ENCODE results near the gene MSRB1. TPM values are rescaled to one million over a fixed set of nuclear protein-coding genes. Genes with fewer than 3 reads are reported as not detected.

The MSRB1 gene
- total RNA-seq, 1 experiment from 2014 or later: 25.7 TPM

DNA sequence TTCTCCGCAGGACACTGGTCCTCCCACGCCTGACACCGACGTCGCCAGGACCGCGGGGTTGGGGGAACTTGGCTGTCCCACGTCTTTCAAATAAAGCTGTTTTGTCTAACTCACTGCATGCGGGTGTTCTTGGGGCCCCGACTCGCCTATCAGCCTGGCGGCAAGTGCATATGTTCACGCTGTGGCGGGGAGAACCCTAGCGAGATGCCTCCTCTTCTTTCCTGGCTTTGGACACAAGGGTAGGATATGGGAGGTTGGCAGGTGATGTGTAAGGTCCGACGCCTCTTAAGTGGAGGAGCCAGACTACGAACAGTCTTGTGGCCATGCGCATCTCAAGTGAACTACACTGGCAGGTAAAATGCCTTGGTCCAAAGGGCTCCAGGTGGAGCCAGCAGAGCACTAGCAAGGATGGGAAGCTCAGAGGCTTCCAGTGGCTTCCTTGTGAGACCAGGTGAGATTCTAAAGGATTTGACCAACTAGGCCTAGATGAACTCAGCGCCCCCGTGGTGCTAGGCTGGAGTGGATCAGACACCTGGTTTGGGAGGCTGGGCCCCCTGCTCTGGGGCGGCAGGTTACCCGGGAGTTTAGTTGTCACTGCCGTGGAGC is 22.5 kb upstream of the MSRB1 start:
- H3K4me3 ChIP-seq (ENCODE audit: low read length): peak overlapping the region; percentile 96
- H3K4me1 ChIP-seq (ENCODE audit: insufficient read depth, low read length): peaks cover 9% of the 10 kb centered on the region; the same call in 1 of the 2 replicates
- BruUV-seq (replicated peaks): TSS peak; percentile 68
- H3K9ac ChIP-seq (ENCODE audit: low read length): peak overlapping the region; percentile 99
- ATAC-seq (no peak), DNase-seq (no peak)
- peaks cover 22% of the 10 kb centered on the region for H3K36me3 ChIP-seq (ENCODE audit: low read depth, low read length)
- peak overlapping the region; percentile 70 for H2AFZ ChIP-seq (ENCODE audit: low read length)
- no peaks in the 10 kb centered on the region for H3K9me3 ChIP-seq (ENCODE audit: low read length)
- H3K27me3 ChIP-seq (ENCODE audit: low read length): no peaks in the 10 kb centered on the region
- TF ChIP-seq EZH2phosphoT487 (IDR thresholded peaks at IDR 0.05; ENCODE audit: borderline replicate concordance, low read length) (no peak), EZH2 (IDR thresholded peaks at IDR 0.05; ENCODE audit: low read length, unreplicated experiment) (no peak)
- TF ChIP-seq, protein P1, sequence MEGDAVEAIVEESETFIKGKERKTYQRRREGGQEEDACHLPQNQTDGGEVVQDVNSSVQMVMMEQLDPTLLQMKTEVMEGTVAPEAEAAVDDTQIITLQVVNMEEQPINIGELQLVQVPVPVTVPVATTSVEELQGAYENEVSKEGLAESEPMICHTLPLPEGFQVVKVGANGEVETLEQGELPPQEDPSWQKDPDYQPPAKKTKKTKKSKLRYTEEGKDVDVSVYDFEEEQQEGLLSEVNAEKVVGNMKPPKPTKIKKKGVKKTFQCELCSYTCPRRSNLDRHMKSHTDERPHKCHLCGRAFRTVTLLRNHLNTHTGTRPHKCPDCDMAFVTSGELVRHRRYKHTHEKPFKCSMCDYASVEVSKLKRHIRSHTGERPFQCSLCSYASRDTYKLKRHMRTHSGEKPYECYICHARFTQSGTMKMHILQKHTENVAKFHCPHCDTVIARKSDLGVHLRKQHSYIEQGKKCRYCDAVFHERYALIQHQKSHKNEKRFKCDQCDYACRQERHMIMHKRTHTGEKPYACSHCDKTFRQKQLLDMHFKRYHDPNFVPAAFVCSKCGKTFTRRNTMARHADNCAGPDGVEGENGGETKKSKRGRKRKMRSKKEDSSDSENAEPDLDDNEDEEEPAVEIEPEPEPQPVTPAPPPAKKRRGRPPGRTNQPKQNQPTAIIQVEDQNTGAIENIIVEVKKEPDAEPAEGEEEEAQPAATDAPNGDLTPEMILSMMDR (conservative IDR thresholded peaks at IDR 0.05; ENCODE audit: low read depth, low read length): no peak
- peak overlapping the region; percentile 47 for H3K27ac ChIP-seq (ENCODE audit: low read length)
- H3K4me2 ChIP-seq (ENCODE audit: low read length): peak overlapping the region; percentile 96
- ChIA-PET CTCF (no interaction called here), POLR2A (ENCODE audit: unreplicated experiment) (interaction anchor here (0.7 to 1.0 kb wide), 2 partner anchors 60 to 183 kb away, joined by 3 to 9 read pairs; partner anchors contain the start of genes NUBP2 and SPSB3)
- no peaks in the 10 kb centered on the region for H3K9me2 ChIP-seq (replicated peaks; ENCODE audit: low read length)
- intact Hi-C loops (cut with micrococcal nuclease): no loop called here
- H3F3A ChIP-seq (ENCODE audit: low read length, unreplicated experiment): peaks cover 14% of the 10 kb centered on the region
- H3K79me2 ChIP-seq (ENCODE audit: low read length): peaks cover 45% of the 10 kb centered on the region
- peaks cover 19% of the 10 kb centered on the region for H4K20me1 ChIP-seq (ENCODE audit: low read length)

DNA sequence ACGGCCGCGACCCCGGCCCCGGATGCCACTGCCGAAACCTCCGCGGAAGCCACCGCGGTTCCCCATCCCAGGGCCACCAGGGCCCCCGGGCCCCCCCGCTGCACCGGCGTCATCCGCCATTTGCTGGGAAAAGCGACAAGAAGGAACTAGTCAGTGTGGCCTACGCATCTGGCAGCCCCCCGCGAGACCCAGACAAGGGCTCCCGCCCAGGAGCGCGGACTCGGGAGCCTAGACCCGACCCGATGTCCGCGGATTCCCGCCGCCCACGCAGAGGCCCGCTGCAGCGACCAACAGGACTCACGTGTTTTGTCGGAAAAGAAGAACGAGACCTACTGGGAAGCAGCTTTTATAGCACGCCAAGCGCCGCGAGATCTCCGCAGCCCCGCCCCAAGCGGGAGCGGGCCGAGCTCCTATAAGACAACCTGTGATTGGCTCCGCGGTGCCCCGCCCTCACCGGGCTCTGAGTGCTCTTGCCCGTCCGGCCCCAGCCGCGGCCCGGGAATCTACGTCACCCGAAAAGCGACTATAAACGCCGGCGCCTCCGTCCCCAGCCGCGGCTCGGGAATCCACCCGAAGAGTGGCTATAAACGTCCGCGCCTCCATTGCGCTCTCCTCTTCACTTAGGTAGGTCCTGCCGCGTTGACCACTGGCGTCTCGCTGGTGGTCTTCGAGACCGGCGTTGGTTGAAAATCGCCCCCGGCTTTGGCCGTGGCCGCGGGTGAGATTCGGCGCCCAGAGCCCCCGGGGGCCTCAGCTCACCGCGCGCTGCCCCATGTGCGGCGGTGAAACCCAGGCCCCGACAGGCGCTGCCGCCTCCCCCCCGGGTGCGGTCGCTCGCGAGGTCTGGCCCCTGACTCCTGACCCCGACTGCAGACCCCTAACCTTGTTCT is 21.8 kb upstream of the MSRB1 start, which contains the start of gene RPS2:
TSS of gene RPS2 (minus strand) at position 321 of the 890 bp plus-strand sequence. CDS start at position 120, 201 bp downstream.
- Histone ChIP-seq H4K20me1 (ENCODE audit: low read length) (peaks cover 19% of the 10 kb centered on the region), H3K27me3 (ENCODE audit: low read length) (no peaks in the 10 kb centered on the region), H3K9me3 (ENCODE audit: low read length) (no peaks in the 10 kb centered on the region), H3K4me2 (ENCODE audit: low read length) (peak within 1 kb of the TSS; percentile 96), H3F3A (ENCODE audit: low read length, unreplicated experiment) (peaks cover 16% of the 10 kb centered on the region), H3K9ac (ENCODE audit: low read length) (peak within 1 kb of the TSS; percentile 99), H3K27ac (ENCODE audit: low read length) (peak within 1 kb of the TSS; percentile 47), H3K36me3 (ENCODE audit: low read depth, low read length) (peaks cover 22% of the 10 kb centered on the region), H3K9me2 (replicated peaks; ENCODE audit: low read length) (no peaks in the 10 kb centered on the region), H3K79me2 (ENCODE audit: low read length) (peaks cover 52% of the 10 kb centered on the region), H3K4me1 (ENCODE audit: insufficient read depth, low read length) (peaks cover 9% of the 10 kb centered on the region; the same call in 1 of the 2 replicates), H3K4me3 (ENCODE audit: low read length) (peak within 1 kb of the TSS; percentile 96), H2AFZ (ENCODE audit: low read length) (peak within 1 kb of the TSS; percentile 70)
- TF ChIP-seq EZH2 (IDR thresholded peaks at IDR 0.05; ENCODE audit: low read length, unreplicated experiment): no peak
- no peak for TF ChIP-seq EZH2phosphoT487 (IDR thresholded peaks at IDR 0.05; ENCODE audit: borderline replicate concordance, low read length)
- TF ChIP-seq, protein P1 (conservative IDR thresholded peaks at IDR 0.05; ENCODE audit: low read depth, low read length): no peak
- POLR2A ChIA-PET (ENCODE audit: unreplicated experiment): interaction anchor here (0.5 to 1.0 kb wide), 9 partner anchors 13 to 1040 kb away, joined by 3 to 25 read pairs (median 5); partner anchors contain the start of genes MSRB1, NUBP2 and SPSB3
- peak; percentile 95 for DNase-seq
- CTCF ChIA-PET: no interaction called here
- intact Hi-C loops (cut with micrococcal nuclease): no loop called here
- peak; percentile 74 for ATAC-seq
- BruUV-seq (replicated peaks): no TSS peak

Measured in PC-3 (cell line).